ENCODE data around the gene RHOV. TPM values are rescaled to one million over a fixed set of nuclear protein-coding genes. Genes with fewer than 3 reads are reported as not detected.

Gene RHOV
- total RNA-seq, 1 donor, result 0.36 TPM

- Histone ChIP-seq H3K4me2 (ENCODE audit: insufficient read depth, low read length) (no peak overlapping the region), H3K4me3 (ENCODE audit: insufficient read depth, low read length) (no peak overlapping the region), H3K36me3 (ENCODE audit: insufficient read depth, low read length) (peaks cover 38% of the 10 kb centered on the region), H3K4me1 (ENCODE audit: insufficient read depth, low read length) (peaks cover 23% of the 10 kb centered on the region), H3K27ac (ENCODE audit: low read depth, low read length) (no peak overlapping the region), H3K9me3 (ENCODE audit: low read depth, low read length) (no peaks in the 10 kb centered on the region), H4K20me1 (ENCODE audit: insufficient read depth, low read length) (peaks cover 41% of the 10 kb centered on the region), H3K79me2 (ENCODE audit: insufficient read depth, low read length) (peaks cover 43% of the 10 kb centered on the region), H3K27me3 (ENCODE audit: insufficient read depth, low read length) (no peaks in the 10 kb centered on the region), H2AFZ (ENCODE audit: low read length) (no peak overlapping the region)
- no peak for TF ChIP-seq CTCF (IDR thresholded peaks at IDR 0.05; ENCODE audit: extremely low read depth, low read depth, low read length)
- peak; percentile 23 for DNase-seq (ENCODE audit: insufficient read length, low spot score, missing footprints)
These were observed 30.6 kb upstream of the RHOV start for GRCh38 chr15:40904552-40905201.

DNA sequence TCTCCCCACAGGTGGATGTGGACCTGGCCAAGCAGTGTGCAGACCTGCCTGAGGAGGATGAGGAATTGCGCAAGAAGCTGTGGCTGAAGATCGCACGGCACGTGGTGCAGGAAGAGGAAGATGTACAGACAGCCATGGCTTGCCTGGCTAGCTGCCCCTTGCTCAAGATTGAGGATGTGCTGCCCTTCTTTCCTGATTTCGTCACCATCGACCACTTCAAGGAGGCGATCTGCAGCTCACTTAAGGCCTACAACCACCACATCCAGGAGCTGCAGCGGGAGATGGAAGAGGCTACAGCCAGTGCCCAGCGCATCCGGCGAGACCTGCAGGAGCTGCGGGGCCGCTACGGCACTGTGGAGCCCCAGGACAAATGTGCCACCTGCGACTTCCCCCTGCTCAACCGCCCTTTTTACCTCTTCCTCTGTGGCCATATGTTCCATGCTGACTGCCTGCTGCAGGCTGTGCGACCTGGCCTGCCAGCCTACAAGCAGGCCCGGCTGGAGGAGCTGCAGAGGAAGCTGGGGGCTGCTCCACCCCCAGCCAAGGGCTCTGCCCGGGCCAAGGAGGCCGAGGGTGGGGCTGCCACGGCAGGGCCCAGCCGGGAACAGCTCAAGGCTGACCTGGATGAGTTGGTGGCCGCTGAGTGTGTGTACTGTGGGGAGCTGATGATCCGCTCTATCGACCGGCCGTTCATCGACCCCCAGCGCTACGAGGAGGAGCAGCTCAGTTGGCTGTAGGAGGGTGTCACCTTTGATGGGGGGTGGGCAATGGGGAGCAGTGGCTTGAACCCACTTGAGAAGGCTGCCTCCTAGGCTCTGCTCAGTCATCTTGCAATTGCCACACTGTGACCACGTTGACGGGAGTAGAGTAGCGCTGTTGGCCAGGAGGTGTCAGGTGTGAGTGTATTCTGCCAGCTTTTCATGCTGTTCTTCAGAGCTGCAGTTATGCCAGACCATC, 28.8 kb upstream of the RHOV start:
- peaks cover 41% of the 10 kb centered on the region for H4K20me1 ChIP-seq (ENCODE audit: insufficient read depth, low read length)
- DNase-seq (ENCODE audit: insufficient read length, low spot score, missing footprints), result peak; percentile 84
- H3K27ac ChIP-seq (ENCODE audit: low read depth, low read length), result no peak overlapping the region
- H3K4me1 ChIP-seq (ENCODE audit: insufficient read depth, low read length), result peaks cover 17% of the 10 kb centered on the region
- no peaks in the 10 kb centered on the region for H3K9me3 ChIP-seq (ENCODE audit: low read depth, low read length)
- peaks cover 49% of the 10 kb centered on the region for H3K36me3 ChIP-seq (ENCODE audit: insufficient read depth, low read length)
- no peak overlapping the region for H3K4me3 ChIP-seq (ENCODE audit: insufficient read depth, low read length)
- no peaks in the 10 kb centered on the region for H3K27me3 ChIP-seq (ENCODE audit: insufficient read depth, low read length)
- no peak overlapping the region for H2AFZ ChIP-seq (ENCODE audit: low read length)
- H3K4me2 ChIP-seq (ENCODE audit: insufficient read depth, low read length), result no peak overlapping the region
- no peak for TF ChIP-seq CTCF (IDR thresholded peaks at IDR 0.05; ENCODE audit: extremely low read depth, low read depth, low read length)
- H3K79me2 ChIP-seq (ENCODE audit: insufficient read depth, low read length), result peaks cover 59% of the 10 kb centered on the region

DNA sequence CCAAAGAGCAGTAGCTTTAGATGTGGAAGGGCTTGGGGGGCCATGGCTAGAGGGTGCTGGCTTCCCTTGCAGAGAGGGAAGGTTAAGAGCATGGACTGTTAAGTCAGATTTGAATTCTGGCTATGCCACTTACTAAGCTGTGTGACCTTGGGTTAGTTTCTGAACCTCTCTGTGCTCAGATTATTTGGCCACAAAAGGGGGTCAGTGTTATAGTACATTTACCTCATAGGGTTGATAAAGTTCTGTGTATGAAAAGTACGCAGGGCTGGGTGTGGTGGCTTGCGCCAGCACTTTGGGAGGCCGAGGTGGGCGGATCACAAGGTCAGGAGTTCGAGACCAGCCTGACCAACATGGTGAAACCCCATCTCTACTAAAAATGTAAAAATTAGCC, 27.0 kb upstream of the RHOV start:
- peaks cover 44% of the 10 kb centered on the region for H4K20me1 ChIP-seq (ENCODE audit: insufficient read depth, low read length)

More for the DNA sequence above, 27.0 kb upstream of the RHOV start:
- Histone ChIP-seq H3K27ac (ENCODE audit: low read depth, low read length) (no peak overlapping the region), H3K4me2 (ENCODE audit: insufficient read depth, low read length) (no peak overlapping the region), H2AFZ (ENCODE audit: low read length) (no peak overlapping the region), H3K4me3 (ENCODE audit: insufficient read depth, low read length) (no peak overlapping the region), H3K36me3 (ENCODE audit: insufficient read depth, low read length) (peaks cover 65% of the 10 kb centered on the region), H3K27me3 (ENCODE audit: insufficient read depth, low read length) (no peaks in the 10 kb centered on the region), H3K4me1 (ENCODE audit: insufficient read depth, low read length) (peaks cover 7% of the 10 kb centered on the region), H3K9me3 (ENCODE audit: low read depth, low read length) (no peaks in the 10 kb centered on the region), H3K79me2 (ENCODE audit: insufficient read depth, low read length) (peaks cover 74% of the 10 kb centered on the region)
- no peak for TF ChIP-seq CTCF (IDR thresholded peaks at IDR 0.05; ENCODE audit: extremely low read depth, low read depth, low read length)
- no peak for DNase-seq (ENCODE audit: insufficient read length, low spot score, missing footprints)
